ENCODE data around the gene SLC13A3.
A peak's percentile ranks its signal among the peaks of the same experiment; 100 is the strongest.

Gene SLC13A3

DNA sequence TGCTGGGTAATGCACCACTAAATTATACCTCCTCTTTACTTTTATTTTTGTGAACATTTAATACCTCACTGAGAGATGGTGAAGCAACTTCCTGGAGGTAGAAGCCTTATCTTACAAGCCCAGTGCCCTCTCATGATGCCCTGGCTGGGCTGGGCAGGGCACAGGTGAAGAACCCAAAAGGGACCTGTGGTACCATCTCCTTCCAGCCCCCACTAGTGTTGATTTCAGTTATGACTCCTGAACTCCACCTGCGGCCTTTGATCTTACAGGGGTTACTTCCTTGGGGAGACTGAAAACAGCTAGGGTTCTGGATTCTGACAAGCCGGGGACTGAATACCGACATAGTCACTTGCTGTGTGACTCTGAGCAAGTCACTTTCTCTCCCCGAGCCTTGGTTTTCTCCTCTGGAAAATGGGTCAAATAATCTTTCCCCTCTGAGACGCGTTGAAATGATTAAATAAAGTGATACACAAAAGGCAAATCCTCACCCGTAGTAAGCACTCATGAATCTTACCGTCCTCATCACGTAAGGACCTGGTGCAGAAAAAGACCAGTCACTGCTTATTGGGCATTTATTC is 1.2 kb downstream of the SLC13A3 start:
- no peak for DNase-seq

DNA sequence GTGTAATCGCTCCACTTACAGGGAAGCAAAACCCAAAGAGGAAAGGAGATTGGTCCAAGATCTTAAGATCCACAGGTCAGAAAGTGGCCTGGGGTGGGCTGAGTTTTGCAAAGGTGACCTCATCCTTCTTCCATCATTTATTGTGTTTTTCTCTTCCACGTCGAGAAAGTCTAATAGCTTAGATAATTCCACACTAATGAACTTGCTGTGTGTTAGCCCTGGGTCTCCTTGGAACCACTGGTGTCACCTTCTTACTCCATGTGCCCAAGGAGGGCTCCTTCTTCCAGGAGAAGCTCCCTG is 1.7 kb downstream of the SLC13A3 start:
- no peak for DNase-seq

DNA sequence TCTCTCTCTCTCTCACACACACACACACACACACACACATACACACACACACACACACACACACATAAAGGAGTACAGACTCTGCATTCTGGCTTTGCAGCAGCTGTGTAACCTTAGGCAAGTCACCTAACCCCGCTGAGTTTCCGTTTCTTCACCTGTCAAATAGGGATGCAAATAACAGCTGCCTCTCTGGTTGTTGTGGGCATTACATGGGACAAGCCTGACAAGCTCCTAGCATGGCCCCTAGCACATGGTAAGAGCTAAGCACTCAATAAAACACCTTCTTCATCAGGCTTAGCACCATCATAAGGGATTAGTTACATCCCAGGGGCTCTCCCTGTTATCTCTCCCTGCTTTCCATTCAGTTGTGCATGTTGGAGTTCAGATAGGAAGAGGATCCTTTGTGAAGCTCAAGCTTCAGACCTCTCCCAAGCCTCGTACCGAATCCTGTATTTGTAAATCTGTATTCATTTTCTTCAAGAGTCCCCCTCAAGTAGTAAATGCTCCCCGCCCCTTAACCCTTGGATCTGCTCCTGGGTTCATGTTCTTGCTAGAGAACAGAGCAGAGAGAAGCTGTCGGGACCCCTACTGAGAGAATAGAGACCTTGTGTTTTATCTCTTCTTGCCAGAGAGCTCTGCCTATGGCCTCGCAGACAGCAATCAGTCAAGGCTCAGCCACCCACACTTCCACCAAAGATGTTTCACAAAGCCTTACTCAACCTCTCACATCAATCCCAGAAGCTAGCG is 2.2 kb downstream of the SLC13A3 start:
- peak; percentile 6 to 23 for DNase-seq

DNA sequence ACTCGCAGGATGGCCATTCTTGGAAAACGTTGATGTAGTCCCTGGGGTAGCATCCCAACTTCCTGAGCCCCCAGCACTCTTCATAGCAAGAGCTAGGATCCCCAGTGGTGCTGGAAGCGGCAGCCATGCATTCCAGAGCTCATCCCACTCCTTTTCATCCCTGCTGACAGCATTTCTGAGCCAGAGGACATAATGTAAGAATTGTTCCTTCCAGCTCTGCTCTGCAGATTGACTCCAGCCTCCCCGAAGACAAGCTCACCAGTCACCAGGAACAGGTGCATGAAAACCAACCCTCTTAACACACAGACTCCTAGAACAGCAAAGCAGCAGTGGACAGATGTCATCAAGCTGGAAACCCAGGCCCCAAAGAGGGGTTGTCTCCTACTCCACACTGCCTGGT is 3.8 kb downstream of the SLC13A3 start:
- DNase-seq, result peak; percentile 11 to 36

DNA sequence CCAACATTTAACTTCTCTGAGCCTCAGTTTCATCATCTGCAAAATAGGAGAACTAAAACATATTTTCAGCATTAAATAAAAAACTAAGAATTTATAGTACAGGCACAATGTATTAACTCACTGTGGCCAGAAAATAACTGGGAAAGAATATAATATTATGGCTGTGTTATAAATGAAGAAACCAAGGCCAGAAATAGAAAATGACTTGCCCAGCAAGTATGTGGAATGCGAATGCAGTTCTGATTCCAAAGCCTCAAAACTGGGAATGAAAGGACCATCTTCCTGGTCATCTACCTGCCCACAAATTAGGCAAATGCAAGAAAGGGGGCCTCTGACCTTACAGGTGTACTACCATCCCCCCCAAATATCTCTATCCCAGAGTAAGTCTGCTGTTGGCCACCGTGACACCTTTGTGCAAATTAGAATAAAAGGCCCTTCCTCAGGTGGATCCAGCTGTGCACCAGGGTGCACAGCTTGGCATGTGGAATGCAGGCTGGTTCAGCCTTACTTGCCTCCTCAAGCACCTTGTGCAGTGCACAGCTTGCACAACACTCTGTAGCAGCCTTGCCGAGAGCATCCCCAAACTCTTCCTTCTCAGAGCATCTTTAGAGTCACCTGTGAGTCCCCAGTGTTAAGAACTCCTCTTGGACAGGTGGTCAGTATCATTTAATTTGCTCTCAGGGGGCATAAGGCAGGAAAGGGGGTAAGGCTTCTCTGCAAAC is 4.4 kb downstream of the SLC13A3 start:
- DNase-seq, result no peak

DNA sequence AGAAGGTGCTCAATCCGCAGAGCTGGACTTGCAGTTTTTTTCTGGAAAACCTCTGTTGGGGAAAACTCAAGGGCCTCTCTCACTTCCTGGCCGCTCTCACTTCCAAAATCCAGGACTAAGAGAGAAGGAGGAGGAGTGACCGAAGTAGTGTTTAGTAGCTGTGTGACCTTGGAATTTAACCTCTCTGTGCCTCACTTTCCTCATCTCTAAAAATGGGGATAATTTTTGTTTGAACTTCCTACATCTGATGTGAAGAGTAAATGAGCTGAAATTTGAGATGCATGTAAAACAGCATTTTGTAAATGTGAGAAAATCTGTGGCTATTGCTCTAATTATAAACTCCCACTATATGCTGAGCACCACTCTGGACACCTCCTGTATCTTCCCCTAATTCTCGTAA is 5.1 kb downstream of the SLC13A3 start:
- no peak for DNase-seq

DNA sequence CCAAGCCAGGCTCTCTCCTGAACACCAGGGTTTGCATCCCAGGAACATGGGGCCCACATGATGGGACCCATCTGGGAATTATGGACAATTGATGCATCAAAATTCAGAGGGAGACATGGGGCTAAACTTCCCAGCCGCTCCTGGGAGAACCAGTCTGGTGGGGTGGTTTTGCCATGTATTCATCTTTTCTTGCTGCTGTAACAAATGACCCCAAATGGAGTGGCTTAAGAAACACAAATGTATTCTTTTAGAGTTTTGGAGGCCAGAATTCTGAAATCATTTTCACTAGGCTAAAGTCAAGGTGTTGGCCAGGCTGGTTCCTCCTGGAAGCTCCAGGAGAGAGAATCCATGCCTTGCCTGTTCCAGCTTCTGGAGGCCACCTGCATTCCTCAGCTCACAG is 6.5 kb downstream of the SLC13A3 start:
- DNase-seq, result no peak

DNA sequence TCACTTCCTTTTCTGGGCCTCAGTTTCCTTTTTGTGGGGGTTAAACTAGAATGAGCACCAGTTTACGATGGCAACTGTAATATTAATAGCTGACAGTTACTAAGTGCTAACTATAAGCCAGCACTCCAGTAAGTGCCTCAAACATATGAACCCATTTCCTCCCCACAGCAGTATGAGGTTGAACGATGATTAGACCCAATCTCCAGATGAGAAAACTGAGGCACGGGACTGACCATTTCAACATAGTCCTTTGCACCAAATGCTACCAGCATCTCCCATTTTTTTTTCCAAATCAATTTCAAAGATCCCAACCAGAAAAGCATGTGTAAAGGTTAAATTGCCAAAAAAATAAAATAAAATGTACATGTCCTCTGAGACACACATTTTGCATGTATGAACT is 7.1 kb downstream of the SLC13A3 start:
- DNase-seq, result no peak

DNA sequence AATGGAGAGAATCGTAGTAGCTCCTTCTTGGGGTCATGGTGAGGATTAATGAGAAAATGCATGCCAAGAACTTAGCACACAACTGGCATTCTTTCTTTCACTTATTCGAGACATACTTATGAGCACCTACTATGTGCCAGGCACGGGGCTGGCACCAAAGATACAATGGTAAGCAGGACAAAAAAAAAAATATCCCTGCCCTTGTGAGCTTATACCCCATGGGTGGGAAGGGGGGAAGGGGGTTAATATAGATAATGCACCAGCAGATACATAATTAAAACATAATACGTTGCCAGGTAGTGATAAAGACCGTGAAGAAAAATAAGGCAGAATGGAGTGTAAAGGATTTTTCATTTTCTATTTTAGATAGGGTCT is 8.3 kb downstream of the SLC13A3 start:
- DNase-seq, result no peak

DNA sequence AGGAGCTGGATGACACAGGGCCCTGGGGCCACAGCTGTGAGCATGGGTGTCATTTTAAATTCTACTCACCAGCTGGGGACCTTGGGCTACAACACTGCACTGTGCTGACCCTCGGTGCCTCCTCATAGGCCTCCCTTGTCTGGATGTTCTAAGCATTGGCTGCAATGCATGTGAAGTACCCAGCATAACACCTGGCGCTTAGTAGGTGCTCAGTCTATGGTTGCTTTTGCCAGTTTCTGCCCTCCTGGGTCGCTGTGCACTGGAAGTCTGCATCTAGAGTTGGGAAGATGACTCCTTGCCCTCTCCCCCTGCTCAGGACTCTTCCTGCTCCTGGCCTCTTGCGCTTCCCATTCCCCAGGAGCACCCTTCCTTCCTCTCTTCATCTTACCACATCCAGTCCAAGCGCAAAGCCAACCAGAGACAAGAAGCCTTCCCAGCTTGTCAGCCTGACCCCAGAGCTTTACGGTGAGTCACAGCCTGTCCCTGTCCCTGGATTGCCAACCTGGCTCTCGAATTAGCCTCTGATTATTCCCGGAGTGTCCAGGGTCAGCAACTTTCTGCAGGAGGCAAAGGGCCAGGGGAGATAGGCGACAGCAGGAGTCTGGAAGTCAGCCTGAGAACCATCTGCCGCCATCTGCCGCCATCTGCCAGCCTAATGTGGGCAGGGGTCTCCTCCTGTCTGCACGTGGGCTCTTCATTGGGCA is 8.8 kb downstream of the SLC13A3 start:
- DNase-seq, result no peak

DNA sequence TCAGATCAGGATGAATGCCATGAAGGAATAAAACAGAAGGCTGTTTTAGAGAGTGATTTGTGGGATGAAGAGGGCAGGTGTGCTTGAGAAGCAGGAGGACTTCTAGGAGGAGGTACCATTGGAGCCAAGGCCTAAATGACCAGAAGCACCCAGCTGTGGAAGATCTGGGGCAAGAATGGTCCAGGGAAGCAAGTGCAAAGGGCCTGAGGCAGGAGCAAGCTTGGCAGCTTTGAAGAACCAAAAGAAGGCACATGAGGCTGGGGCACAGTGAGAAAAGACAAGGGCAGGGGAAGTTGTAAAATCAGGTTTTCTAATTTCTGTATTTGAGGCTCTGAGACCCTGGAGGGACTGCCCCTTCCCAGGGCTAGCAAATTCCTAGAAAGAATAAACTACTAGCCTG is 9.8 kb downstream of the SLC13A3 start:
- DNase-seq, result no peak

DNA sequence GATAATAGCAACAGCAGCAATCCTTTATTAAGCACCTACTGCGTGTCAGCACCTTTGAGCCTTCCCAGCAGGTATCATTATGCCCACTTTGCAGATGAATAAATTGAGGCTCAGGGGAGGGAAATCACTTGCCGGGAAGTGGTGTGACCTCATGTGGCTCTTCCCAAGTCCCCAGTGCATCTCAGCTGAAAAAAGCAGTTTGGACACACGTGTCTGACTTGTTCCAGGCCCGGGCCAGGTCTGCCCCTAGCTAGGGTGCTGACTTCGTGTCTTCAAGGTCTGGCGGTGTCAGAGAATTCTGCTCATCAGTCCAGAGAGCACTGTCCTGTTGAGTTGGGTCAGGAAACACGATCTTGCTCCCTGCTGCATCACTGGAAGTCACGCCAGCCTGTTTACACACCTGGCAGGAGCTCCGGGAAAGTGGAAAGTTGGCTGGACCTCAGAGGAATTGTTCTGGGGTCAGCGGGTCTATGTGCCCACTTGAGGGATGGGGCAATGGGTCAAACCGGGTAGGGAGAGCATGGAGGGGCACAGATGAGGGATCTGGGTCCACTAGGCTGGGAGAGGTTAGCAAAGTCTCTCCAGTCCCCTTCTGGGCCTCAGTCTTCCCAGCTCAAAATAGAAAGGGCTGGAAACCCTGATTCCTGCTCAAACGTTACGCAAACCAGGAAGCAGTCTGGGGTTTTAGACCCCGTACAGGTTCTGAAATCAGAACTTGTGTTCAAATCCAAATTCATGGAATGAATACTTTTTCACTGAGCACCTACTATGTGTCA is 10.5 kb downstream of the SLC13A3 start:
- DNase-seq, result no peak

DNA sequence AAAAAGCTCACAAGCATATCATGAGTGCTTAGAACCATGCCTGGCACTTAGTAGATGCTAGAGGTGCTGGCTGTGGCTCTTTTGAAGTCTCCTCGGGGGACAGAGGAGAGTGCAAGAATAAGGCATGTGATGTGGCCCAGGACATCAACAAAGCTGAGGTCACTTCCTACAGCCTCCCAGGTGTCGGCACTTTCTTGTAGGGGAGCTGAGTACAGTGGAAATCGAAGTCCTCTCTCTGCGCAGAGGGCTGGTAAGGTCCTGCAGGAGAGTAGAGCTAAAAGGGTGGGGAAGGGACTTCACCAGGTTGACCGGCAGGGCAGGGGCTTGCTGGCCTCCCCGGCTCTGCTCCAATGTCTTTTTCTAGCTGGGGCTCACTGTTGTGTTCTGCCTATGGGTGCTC is 11.2 kb downstream of the SLC13A3 start:
- no peak for DNase-seq

DNA sequence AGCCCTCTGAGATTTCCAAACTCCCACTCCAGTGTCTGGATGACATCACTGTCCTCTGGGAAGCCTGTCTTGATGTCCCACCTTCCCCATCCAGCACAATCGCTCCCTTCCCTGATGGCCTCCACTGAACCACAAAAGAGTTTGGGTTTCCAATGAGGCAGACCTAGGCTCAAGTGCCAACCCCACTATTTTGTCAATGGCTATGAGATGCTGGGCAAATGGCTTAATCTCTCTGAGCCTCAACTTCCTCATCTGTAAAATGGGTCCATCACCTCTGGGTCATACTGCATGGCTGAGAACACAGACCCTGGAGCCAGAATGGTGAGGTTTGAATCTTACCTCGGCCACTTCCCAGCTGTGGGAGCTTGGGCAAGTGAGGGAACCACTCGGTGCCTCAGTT is 11.7 kb downstream of the SLC13A3 start:
- DNase-seq, result no peak

DNA sequence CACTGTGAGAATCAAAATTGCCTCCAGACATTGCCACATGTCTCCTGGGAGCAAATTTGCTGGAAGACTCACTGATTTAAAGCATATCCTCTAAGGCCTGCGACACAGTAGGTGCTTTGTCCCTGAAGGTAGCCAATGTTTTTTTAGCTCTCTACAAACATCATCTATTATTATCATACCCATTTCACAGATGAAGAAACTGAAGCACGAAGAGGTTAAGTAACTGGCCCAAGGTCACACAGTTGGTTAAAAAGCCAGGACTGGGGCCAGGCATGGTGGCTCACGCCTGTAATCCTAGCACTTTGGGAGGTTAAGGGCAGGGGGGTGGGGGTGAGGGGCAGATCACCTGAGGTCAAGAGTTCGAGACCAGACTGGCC is 12.4 kb downstream of the SLC13A3 start:
- no peak for DNase-seq

DNA sequence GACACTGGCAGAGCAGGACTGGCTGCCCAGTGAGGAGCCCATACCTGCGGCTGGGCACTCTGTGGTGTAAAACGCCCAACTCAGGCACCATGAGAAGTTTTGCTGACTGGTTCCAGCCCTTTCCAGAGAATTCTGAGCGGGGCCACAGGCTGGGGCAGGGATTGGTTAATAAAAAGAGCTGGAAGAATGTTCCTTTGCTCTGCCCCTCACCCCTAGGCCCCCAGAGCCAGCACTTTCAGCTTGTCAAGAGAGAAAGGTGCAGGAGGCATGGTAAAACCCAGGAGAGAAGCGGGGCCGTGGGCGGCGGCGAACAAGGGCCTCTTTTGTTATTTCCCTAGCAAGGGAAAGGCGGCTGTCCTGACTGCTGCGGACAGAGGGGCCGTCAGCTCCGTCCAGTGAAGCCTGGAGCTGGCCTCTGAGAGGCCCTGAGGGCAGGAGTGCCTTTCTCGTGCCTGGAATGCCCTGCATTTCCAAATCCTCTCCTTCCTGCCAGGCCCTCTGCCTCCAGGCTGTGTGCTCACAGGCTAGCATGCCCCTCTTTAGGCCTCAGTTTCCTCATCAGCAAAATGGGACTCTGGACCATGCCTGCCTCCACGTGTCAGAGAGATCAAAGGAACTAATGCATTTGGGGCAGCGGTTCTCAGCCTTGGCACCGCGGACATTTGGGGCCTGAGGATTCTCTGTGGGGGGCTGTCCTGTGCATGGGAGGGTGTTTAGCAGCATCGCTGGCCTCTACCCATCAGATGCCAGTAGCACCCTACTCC is 12.9 kb downstream of the SLC13A3 start:
- DNase-seq, result peak; percentile 35 to 40

DNA sequence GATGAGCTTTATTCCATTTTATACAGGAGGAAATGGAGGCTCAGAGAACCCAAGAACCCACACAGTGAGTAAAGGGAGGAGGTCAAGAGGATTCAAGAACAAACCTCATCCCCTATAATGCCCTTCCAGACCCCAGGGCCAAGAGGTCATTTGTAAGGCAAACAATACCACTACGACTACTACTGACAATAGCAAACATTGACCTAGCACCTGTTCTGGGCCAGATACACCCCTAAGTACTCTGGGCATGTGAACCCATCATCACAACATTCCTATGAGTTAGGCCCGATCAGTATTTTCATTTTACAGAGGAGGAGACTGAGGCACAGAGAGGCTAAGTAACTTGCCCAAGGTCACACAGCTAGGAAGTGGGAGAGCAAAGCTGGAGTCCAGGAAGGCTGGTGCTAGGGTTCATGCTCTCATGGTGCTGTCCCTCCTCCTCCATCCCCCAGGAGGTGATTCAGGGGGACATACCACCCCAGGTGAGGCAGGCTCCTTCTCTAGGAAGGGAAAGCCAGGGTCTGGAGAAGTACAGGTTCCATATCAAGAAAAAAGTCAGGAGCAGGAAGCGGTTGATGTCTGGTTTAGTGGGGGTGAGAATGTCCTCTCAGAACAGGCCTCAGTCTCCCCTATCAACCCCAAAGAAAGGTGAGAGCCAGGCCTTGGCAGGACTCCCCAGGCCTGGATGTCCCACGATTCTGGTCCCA is 13.7 kb downstream of the SLC13A3 start:
- no peak for DNase-seq

DNA sequence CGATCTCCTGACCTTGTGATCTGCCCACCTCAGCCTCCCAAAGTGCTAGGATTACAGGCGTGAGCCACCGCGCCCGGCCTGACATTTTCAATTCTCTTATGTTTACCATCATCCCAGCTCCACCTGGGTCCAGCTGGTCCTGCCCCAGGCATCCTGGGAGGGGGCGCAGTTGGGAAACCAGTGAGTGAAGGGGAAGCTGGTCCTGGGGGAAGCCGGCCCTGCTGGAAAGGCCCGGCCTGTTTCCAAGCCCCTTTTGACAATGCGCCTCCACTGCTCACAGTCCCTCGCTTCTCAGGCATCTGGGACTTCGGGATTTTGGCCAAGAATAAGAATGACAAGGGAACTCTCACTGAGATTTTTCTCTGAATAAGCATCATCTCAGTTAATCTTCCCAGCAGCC is 14.2 kb downstream of the SLC13A3 start:
- peak in 1 of 2 donors; percentile 12 for DNase-seq

DNA sequence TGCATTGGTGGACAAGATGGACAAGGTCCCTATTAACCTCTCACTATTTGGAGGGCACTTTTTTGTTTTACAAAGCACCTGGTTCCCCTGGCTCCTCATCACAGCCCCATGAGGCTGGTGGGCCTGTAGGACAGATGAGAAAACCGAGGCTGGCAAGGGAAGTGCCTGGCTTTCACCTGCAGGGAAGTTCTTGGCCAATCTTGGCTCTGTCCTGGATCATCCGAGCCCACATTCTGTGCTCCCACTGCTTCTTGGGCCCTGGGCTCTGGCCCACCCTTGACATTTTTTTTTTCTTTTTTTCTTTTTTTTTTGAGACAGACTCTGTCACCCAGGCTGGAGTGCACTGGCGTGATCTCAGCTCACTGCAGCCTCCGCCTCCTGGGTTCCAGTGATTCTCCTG is 14.7 kb downstream of the SLC13A3 start:
- DNase-seq, result no peak

DNA sequence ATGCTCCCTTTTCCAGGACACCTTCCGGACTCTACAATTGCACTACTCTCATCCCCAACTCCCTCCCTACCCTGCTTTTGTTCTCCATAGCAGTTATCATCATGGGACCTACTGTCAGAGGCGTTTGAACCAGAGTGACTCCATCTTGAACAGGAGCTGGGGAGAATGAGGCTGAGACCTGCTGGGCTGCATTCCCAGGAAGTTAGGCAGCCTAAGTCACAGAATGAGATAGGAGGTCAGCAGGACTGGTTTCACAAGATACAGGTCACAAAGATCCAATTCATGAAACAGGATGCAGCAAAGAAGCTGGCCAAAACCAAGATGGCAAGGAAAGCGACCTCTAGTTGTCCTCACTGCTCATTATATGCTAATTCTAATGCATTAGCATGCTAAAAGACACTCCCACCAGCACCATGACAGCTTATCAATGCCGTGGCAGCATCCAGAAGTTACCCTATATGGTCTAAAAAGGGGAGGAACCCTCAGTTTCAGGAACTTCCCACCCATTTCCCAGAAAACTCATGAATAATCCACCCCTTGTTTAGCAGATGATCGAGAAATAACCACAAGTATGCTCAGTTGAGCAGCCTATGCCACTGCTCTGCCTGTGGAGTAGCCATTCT is 15.6 kb downstream of the SLC13A3 start:
- DNase-seq, result no peak

DNA sequence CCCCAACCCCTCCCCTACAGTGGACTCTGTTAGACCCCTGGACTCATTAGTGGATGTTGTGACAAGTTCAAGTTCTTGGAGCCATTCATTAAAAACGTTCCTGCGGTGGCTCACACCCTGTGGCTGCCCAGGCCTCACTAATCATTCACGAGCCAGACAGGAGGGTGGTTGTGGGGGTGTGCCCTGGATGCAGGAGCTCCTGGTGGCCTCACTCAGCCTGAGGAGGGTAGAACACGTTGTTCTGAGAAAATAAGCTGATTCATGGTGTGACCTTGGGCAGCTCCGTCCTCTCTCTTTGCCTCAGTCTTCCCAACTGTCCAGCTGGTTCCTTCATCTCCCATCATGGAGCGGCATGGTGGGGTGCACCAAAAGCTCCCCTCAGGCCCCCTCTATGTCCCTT is 16.7 kb downstream of the SLC13A3 start:
- DNase-seq, result no peak
